GM19438 (cell line): Measurements from ENCODE around the gene AIFM2.
"Not testable (repeated sequence)": the region's sequence is repeated elsewhere in the genome, so short reads cannot be mapped to it uniquely, and the experiment has no call there.

Source experiments
- ATAC-seq: cut with Tn5 transposase; IDR thresholded peaks from one replicate; pipeline ENCODE4 v1.9.1; 2021; ENCODE audit warnings: low read depth; ENCODE audit not compliant: unreplicated experiment

Gene AIFM2

GRCh38 chr10:70123817-70124216, 8.8 kb downstream of the AIFM2 start:
- ATAC-seq, result no peak

- ATAC-seq, result not testable (repeated sequence)
Measured at GRCh38 chr10:70123166-70123565, 9.5 kb downstream of the AIFM2 start.

DNA sequence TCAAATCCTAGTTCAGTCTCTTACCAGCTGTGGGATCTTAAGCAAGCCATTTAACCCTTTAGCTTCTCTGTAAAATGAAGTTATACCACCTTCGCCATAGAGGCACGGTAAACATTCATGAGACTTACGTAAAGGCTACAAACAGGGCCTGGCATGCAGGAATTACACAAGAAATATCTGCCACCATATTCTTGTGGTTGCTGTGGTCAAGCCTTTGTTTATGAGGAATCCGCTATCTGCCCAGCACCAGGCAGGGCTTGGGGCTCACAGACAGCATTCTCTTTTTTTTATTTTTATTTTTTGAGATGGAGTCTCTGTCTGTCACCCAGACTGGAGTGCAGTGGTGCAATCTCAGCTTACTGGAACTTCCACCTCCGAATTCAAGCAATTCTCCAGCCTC, 9.9 kb downstream of the AIFM2 start:
- ATAC-seq, result no peak

- no peak for ATAC-seq
Measured at GRCh38 chr10:70121281-70121949, 11.2 kb downstream of the AIFM2 start.

GRCh38 chr10:70120417-70120816, 12.2 kb downstream of the AIFM2 start:
- no peak for ATAC-seq

GRCh38 chr10:70119623-70120022, 13.0 kb downstream of the AIFM2 start:
- no peak for ATAC-seq

- ATAC-seq, result no peak
Measured at GRCh38 chr10:70119197-70119596, 13.4 kb downstream of the AIFM2 start.

GRCh38 chr10:70118196-70118595, 14.4 kb downstream of the AIFM2 start:
- ATAC-seq, result no peak

- ATAC-seq, result no peak
Measured at GRCh38 chr10:70117646-70118045, 15.0 kb downstream of the AIFM2 start.

GRCh38 chr10:70115948-70116682, 16.5 kb downstream of the AIFM2 start:
- no peak for ATAC-seq

DNA sequence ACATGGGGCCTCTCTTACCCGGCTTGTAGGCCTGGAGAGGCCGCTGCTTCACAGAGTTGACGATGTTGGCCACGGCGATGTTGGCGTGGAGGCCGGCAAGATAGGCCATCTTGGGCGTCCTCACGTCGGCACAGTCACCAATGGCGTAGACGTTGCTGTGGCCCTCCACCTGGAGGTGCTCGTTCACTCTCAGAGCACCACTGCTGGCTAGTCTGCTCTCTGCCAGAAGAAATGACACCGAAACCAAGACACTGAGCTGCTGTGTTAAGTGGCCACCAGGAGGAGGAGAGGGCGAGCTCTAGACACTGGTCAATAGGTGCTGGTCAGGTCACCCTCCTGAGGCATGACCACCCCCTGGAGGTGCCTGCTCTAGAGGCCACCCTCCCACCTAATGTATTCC, 17.7 kb downstream of the AIFM2 start:
- no peak for ATAC-seq

DNA sequence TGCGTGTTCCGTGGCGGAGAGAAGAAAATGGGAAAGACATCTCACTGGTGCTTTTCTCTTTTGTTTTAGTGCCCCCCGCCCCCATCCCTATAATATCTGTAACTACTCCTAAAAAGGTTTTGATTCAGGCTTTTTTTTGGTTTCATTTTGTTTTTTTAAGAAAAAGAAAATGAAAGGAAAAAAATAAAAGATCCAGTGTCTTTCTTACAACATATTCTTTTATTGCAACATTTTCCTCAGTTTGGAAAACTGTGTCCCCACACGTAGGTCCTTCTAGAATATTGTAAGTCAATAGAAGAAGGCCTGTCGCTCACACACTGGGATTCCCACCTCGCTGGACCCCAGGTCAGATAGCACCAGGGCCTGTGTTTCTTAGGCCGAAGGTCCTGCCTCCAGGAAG, 20.6 kb downstream of the AIFM2 start:
- no peak for ATAC-seq

DNA sequence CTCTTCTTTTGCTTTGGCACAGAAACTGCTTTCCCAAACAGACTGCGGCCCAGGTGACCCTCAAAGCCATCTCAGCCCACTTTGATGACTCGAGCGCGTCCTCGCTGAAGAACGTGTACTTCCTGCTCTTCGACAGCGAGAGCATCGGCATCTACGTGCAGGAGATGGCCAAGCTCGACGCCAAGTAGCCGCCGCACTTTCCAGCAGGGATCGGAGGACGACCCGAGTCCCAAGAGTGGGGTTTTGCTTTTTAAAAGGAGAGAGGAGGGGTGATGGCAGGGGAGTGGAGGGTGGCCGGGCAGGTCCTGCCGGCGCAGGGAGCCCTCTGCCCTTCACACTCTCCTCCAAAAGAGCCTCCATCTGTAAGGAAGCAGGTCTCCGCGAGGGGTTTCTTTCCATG, 21.1 kb downstream of the AIFM2 start:
- no peak for ATAC-seq

DNA sequence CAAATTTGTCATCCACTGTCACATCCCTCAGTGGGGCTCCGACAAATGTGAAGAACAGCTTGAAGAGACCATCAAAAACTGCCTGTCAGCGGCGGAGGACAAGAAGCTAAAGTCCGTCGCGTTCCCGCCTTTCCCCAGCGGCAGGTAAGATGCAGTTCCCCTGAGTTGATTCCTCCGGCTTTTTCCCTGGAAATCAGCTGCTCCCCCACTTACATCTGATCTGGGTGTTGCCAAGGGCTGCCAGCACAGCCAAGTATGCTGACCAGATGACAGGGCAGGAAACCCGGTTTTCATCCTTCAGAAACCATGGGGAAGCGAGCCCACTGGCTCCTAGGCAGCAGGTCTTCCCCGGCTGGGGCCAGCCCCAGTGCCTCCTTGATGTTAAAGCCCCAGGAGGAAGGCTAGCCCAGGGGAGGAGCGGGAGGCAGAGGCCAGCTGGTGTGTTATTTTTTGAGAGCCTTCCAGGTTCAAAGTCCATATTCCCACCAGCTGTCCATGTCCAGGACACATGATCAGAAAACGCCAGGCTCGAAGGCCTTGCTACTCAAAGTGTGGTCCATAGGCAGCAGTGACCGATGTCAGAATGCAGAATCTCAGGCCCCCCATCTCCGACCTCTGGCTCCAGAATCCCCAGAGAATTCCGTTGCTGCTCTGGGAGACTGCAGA, 23.4 kb downstream of the AIFM2 start:
- no peak for ATAC-seq

DNA sequence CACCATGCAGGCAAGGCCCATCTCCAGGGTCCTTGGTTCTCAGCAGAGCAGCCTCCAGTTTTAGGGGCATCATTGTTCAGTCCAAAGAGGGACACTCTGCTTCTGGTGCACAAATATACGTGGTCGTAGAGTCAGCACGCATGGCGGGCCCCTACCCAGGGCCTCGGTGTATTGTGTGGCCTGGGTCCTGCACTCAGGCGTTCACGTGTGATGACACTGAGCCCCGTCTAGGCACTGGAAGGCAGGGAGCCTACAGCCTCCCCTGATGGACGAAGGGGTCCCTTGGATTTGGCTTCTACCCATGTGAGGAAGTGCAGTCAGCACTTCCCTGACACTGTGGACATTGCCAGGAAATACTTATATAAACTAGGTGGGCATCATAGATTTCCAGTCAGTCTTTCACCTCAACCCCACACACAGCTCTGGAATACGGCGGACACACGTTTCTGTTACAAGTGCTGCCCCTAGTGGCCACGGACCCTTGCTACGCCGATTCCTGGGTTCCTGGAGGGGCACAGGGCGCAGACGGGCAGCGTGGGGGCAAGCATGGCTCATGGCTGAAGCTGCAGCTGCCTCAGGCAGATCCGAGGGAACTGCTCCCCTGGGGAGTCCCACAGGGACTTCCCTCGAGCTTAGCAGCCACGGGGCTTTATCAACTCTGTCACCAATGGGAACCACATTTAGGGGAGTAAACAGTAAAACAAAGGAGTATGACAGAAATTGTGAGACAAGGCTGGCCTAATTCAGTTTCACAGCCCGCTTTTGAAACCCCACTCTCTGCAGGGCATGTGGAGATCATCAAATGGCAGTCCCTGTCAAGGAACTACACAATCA, 25.4 kb downstream of the AIFM2 start:
- no peak for ATAC-seq

GRCh38 chr10:70101668-70102067, 31.0 kb downstream of the AIFM2 start:
- ATAC-seq, result no peak

GRCh38 chr10:70101068-70101562, 31.5 kb downstream of the AIFM2 start:
- not testable (repeated sequence) for ATAC-seq

DNA sequence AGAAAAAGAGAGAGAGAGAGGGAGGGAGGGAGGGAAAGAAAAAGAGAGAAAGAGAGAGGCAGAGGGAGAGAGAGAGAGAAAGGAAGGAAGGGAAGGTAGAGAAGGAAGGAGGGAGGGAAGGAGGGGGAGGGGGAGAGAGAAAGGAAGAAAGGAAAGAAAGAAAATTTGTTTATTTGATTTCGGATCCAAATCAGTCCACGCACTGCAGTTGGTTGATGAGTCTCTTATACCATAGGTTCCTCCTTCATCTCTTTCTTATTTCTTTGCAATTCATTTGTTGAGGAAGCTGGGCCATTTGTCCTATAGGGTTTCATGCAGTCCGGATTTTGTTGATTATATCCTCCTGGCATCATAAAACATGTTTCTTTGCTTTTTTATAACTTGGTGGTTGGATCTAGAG, 34.4 kb downstream of the AIFM2 start:
- ATAC-seq, result no peak

- no peak for ATAC-seq
Measured at GRCh38 chr10:70097459-70097858, 35.2 kb downstream of the AIFM2 start.

DNA sequence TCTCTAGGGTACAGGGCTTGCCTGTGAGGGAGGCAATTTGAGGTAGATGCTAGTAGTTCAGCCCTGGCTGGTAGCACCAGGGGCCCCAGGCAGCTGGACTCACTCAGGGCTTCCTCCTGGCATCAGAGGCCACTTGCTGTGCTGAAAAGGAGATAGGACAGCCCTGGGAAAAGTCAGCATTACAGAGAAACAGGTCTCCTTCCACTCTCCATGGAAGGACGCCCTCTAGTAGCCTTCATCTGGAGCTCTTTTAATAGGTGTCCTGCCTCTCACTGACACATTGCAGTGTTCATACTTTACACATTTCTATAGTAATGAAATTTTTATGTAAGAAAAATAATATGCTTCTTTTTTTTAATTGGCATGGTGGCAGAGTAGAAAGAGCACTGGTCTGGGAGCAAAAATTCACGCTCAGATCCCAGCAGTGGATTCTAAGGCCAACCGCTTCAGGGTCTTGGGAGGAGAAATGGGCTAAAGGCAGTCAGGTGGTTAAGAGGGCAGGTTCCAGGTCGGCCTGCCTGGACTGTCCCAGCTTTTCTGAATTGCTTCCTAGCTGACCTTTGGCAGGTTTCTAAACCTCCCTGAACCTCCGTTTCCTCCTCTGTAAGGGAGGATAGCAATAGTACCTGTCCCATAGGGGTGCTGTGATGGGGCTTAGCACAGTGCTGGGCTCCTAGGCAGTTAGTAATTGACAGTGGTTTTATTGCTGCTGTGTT, 35.8 kb downstream of the AIFM2 start:
- ATAC-seq, result no peak
